ENCODE measurements around the gene SYT13.

GRCh38 chr11:45259592-45259991 is 26.5 kb downstream of the SYT13 start:
- TF ChIP-seq CTCF (conservative IDR thresholded peaks at IDR 0.05 in 1 of 2, IDR thresholded peaks at IDR 0.05 in 1 of 2; ENCODE audit: extremely low read depth in 1 of 2, insufficient read depth in 1 of 2, low read depth in 1 of 2, low read length in 2 of 2) (no peak), EZH2 (IDR thresholded peaks at IDR 0.05; ENCODE audit: borderline replicate concordance, low read length) (no peak)

All from mammary epithelial cell (primary cell).